Endothelial cell of umbilical vein (primary cell): ENCODE measurements around the gene ALDH1L1. TPM values are rescaled to one million over a fixed set of nuclear protein-coding genes. Genes with fewer than 3 reads are reported as not detected.

Experiments used
- BruUV-seq: library from RNA; stranded (reverse); fragments of 400-500 nt; replicated peaks from 2 replicates; lab custom pipeline; 2021; lab: Mats Ljungman, UMichigan
- CTCF ChIA-PET: fragments of 300-600, 350-600 bp; sonication (Branson Sonifier 250); formaldehyde crosslinking; loops from one replicate; lab custom pipeline; 2021; ENCODE audit warnings: antibody characterized with exemption, inconsistent platforms; lab: Charles Lee
- POLR2A ChIA-PET: fragments of 300-600, 350-600 bp; sonication (Branson Sonifier 250); formaldehyde crosslinking; loops from one replicate; lab custom pipeline; 2021; ENCODE audit warnings: antibody characterized with exemption, inconsistent platforms; lab: Charles Lee
- DNase-seq: peaks from one replicate; pipeline ENCODE4 v3.0.0-alpha.2; 2011; ENCODE audit warnings: low read depth, low spot score
- FAIRE-seq: peaks from 2 replicates; lab custom pipeline; 2011; peaks lifted over from hg19 to GRCh38; lab: Jason Lieb, UNC
- H2AFZ ChIP-seq: 2 replicates; pipeline ENCODE4 v1.6.0; 2012; ENCODE audit warnings: low read depth, low read length, control low read depth, inconsistent platforms
- H3K27ac ChIP-seq: 2 replicates; pipeline ENCODE4 v1.5.1; 2011; ENCODE audit warnings: low read depth, mild to moderate bottlenecking, control low read depth, low read length, moderate library complexity; ENCODE audit not compliant: insufficient read depth
- H3K27me3 ChIP-seq, 2 experiments: 2 replicates each; pipeline versions ENCODE4 v1.6.0 to v1.6.1; 2011; ENCODE audit warnings: low read length in 2 of 2, mixed read lengths in 1 of 2; ENCODE audit not compliant: control insufficient read depth in 2 of 2, insufficient read depth in 2 of 2
- H3K36me3 ChIP-seq, 2 experiments: 2 replicates in 1 of 2; 3 replicates in 1 of 2; pipeline ENCODE4 v1.5.1; 2011; ENCODE audit warnings: low read length in 2 of 2, mild to moderate bottlenecking in 1 of 2, moderate library complexity in 1 of 2; ENCODE audit not compliant: control insufficient read depth in 2 of 2, insufficient read depth in 2 of 2; ENCODE audit errors: extremely low read depth in 1 of 2
- H3K4me1 ChIP-seq: 3 replicates; pipeline ENCODE4 v1.5.1; 2011; ENCODE audit warnings: mild to moderate bottlenecking, low read length; ENCODE audit not compliant: control insufficient read depth, insufficient read depth; ENCODE audit errors: extremely low read depth
- H3K4me2 ChIP-seq: 2 replicates; pipeline ENCODE4 v1.6.1; 2011; ENCODE audit warnings: low read length, control low read depth, mixed read lengths; ENCODE audit not compliant: insufficient read depth
- H3K4me3 ChIP-seq, 3 experiments: fragments of 200-600 bp in 1 of 3; sonication (generic), shearing (Covaris generic) in 1 of 3; replicated peaks in 1 of 3; 2 replicates each; pipeline ENCODE4 v1.5.1; 2011 to 2016; ENCODE audit warnings: control low read depth in 3 of 3, low read length in 3 of 3, mild to moderate bottlenecking in 2 of 3, inconsistent platforms in 1 of 3, low read depth in 1 of 3, moderate library complexity in 1 of 3; ENCODE audit not compliant: insufficient read depth in 1 of 3
- H3K79me2 ChIP-seq: 2 replicates; pipeline ENCODE4 v1.6.0; 2012; ENCODE audit warnings: low read length, inconsistent platforms; ENCODE audit not compliant: control insufficient read depth, insufficient read depth
- H3K9ac ChIP-seq: replicated peaks from 2 replicates; pipeline ENCODE3; 2011; ENCODE audit warnings: low read length, control low read depth; ENCODE audit not compliant: insufficient read depth; ENCODE audit errors: extremely low read depth
- H3K9me1 ChIP-seq: replicated peaks from 3 replicates; pipeline ENCODE4 v1.6.0; 2011; ENCODE audit warnings: mild to moderate bottlenecking, low read length; ENCODE audit not compliant: control insufficient read depth, insufficient read depth; ENCODE audit errors: extremely low read depth
- H3K9me3 ChIP-seq: replicated peaks from 2 replicates; pipeline ENCODE4 v1.5.1; 2012; ENCODE audit warnings: low read length, inconsistent platforms; ENCODE audit not compliant: control insufficient read depth, insufficient read depth
- H4K20me1 ChIP-seq: replicated peaks from 2 replicates; pipeline ENCODE3; 2011; ENCODE audit warnings: mild to moderate bottlenecking, low read length; ENCODE audit not compliant: control insufficient read depth, insufficient read depth; ENCODE audit errors: extremely low read depth
- CTCF ChIP-seq, 2 donors: IDR thresholded peaks; 1 replicate in 1 of 2; 2 replicates in 1 of 2; pipeline ENCODE4 v1.5.1; 2011; ENCODE audit warnings: low read length in 2 of 2, mild to moderate bottlenecking in 2 of 2, moderate library complexity in 2 of 2, control low read depth in 1 of 2, inconsistent platforms in 1 of 2, low read depth in 1 of 2; ENCODE audit not compliant: insufficient read depth in 1 of 2; ENCODE audit errors: extremely low read depth in 1 of 2
- EZH2 ChIP-seq: IDR thresholded peaks from 2 replicates; pipeline ENCODE4 v1.6.1; 2012; ENCODE audit warnings: borderline replicate concordance, low read depth, mild to moderate bottlenecking, moderate library complexity, low read length, inconsistent platforms; ENCODE audit not compliant: severe bottlenecking
- FOS ChIP-seq: IDR thresholded peaks from 2 replicates; pipeline ENCODE4 v1.6.1; 2011; ENCODE audit warnings: mild to moderate bottlenecking, low read length, moderate library complexity, borderline replicate concordance; ENCODE audit not compliant: insufficient read depth
- GATA2 ChIP-seq: IDR thresholded peaks from 2 replicates; pipeline ENCODE4 v1.7.0; 2011; ENCODE audit warnings: low read depth, mild to moderate bottlenecking, moderate library complexity, mixed read lengths, low read length; ENCODE audit not compliant: insufficient read length, insufficient read depth
- JUN ChIP-seq: IDR thresholded peaks from 2 replicates; pipeline ENCODE4 v1.6.1; 2011; ENCODE audit warnings: borderline replicate concordance, low read depth; ENCODE audit not compliant: insufficient read length, insufficient read depth
- MAX ChIP-seq: IDR thresholded peaks from 2 replicates; pipeline ENCODE4 v1.6.1; 2011; ENCODE audit not compliant: insufficient read depth, insufficient read length
- MYC ChIP-seq: IDR thresholded peaks from one replicate; pipeline ENCODE4 v1.6.1; 2011; ENCODE audit warnings: mild to moderate bottlenecking, low read depth, low read length
- POLR2A ChIP-seq: IDR thresholded peaks from 2 replicates; pipeline ENCODE4 v1.6.1; 2012; ENCODE audit warnings: low read depth, mild to moderate bottlenecking, control low read depth, low read length
- POLR2AphosphoS5 ChIP-seq: IDR thresholded peaks from 2 replicates; pipeline ENCODE4 v1.6.1; 2012; ENCODE audit warnings: low read depth, mild to moderate bottlenecking, control low read depth, low read length, moderate library complexity; ENCODE audit not compliant: insufficient read depth
- dilution Hi-C: fragments of 300-500 bp; cut with MboI; formaldehyde crosslinking; loops from one replicate; pipeline ENCODE4 v1.15.0; 2019; ENCODE audit warnings: low sequenced_read_pairs; ENCODE audit not compliant: extremely low pct_ligation_motif_present
- intact Hi-C: fragments of 100-400 bp; cut with micrococcal nuclease; formaldehyde crosslinking; loops from one replicate; pipeline ENCODE4 v1.10.0; 2022
- polyA plus RNA-seq, 4 experiments: library from polyadenylated mRNA; depleted of rRNA in 3 of 4; stranded (reverse) in 3 of 4; unstranded in 1 of 4; fragments of >200 nt; gene quantifications; 2 replicates each; pipeline versions ENCODE4 v1.2.1 to v1.2.3, GENCODE V29; 2011 to 2012; ENCODE audit warnings: missing spikeins in 1 of 4
- total RNA-seq: library from RNA; stranded (reverse); gene quantifications from 2 replicates; pipeline ENCODE4 v1.2.3, GENCODE V29; 2021

ALDH1L1 gene
- total and polyA plus RNA-seq, 2 donors (not counting 3 experiments of a cell fraction or from before 2014, with no cell fraction given), result not detected

- no peak overlapping the region for H3K27ac ChIP-seq
- intact Hi-C loops, result no loop called here
- no peaks in the 10 kb centered on the region for H3K9me3 ChIP-seq
- no peaks in the 10 kb centered on the region for H3K36me3 ChIP-seq
- CTCF ChIA-PET, result no interaction called here
- BruUV-seq, result no TSS peak
- no peak overlapping the region for H3K4me2 ChIP-seq
- FAIRE-seq (no peak), DNase-seq (no peak)
- H3K4me3 ChIP-seq, result no peak overlapping the region
- POLR2A ChIA-PET, result no interaction called here
- H2AFZ ChIP-seq, result no peak overlapping the region
- H3K9ac ChIP-seq, result no peak overlapping the region
- H3K79me2 ChIP-seq, result no peaks in the 10 kb centered on the region
- H3K4me1 ChIP-seq, result no peaks in the 10 kb centered on the region
- no peak for TF ChIP-seq EZH2
- TF ChIP-seq GATA2, result no peak
- TF ChIP-seq POLR2AphosphoS5, result no peak
- no peak for TF ChIP-seq FOS
- TF ChIP-seq POLR2A, result no peak
- TF ChIP-seq JUN, result no peak
- no peaks in the 10 kb centered on the region for H3K9me1 ChIP-seq
- peaks cover 3 to 4% of the 10 kb centered on the region in 2 experiments for H3K27me3 ChIP-seq
- no peaks in the 10 kb centered on the region for H4K20me1 ChIP-seq
- dilution Hi-C loops, result no loop called here
Measured at GRCh38 chr3:126100269-126100633, 80.1 kb downstream of the ALDH1L1 start.

GRCh38 chr3:126098391-126098858 is 82.0 kb downstream of the ALDH1L1 start:
- Histone ChIP-seq H3K36me3 (no peaks in the 10 kb centered on the region), H2AFZ (no peak overlapping the region), H3K9me3 (no peaks in the 10 kb centered on the region), H3K4me1 (no peaks in the 10 kb centered on the region), H4K20me1 (no peaks in the 10 kb centered on the region), H3K4me2 (no peak overlapping the region), H3K9ac (no peak overlapping the region), H3K27me3 (peaks cover 3 to 4% of the 10 kb centered on the region in 2 experiments), H3K27ac (no peak overlapping the region), H3K4me3 (no peak overlapping the region), H3K9me1 (no peaks in the 10 kb centered on the region), H3K79me2 (no peaks in the 10 kb centered on the region)
- CTCF ChIA-PET, result interaction anchor here (0.7 to 2.0 kb wide), 4 partner anchors 10 to 1024 kb away, joined by 3 to 6 read pairs (median 4); partner anchors contain the start of gene SLC41A3
- POLR2A ChIA-PET, result no interaction called here
- FAIRE-seq (no peak), DNase-seq (no peak)
- intact Hi-C loops, result no loop called here
- TF ChIP-seq MYC (no peak), CTCF (IDR thresholded peaks at IDR 0.05; ENCODE audit: extremely low read depth in 1 of 2, insufficient read depth in 1 of 2, low read depth in 1 of 2, low read length in 2 of 2) (no peak), MAX (no peak), JUN (no peak), POLR2A (no peak), FOS (no peak), EZH2 (no peak), GATA2 (no peak), POLR2AphosphoS5 (no peak)
- no TSS peak for BruUV-seq
- dilution Hi-C loops, result no loop called here
